Lower lobe of right lung (tissue), 2 donors: ENCODE results near the gene ALDH1B1. TPM values are rescaled to one million over a fixed set of nuclear protein-coding genes. Genes with fewer than 3 reads are reported as not detected.
A peak's percentile ranks its signal among the peaks of the same experiment; 100 is the strongest.

Experiments used
- ATAC-seq, 2 donors: fragments of 200-7000 bp; cut with Tn5 transposase; one replicate each; pipeline ENCODE4 v1.9.1; 2020 to 2022; ENCODE audit warnings: mild to moderate bottlenecking in 2 of 2, moderate library complexity in 2 of 2
- DNase-seq: peaks from one replicate; pipeline ENCODE4 v3.0.0-alpha.2; 2020
- H3K27ac ChIP-seq: fragments of 200-600 bp; one replicate; pipeline ENCODE4 v1.8.0; 2022
- H3K27me3 ChIP-seq: fragments of 200-600 bp; one replicate; pipeline ENCODE4 v1.8.0; 2022; ENCODE audit warnings: low read depth
- H3K36me3 ChIP-seq: fragments of 200-600 bp; one replicate; pipeline ENCODE4 v1.8.0; 2022; ENCODE audit warnings: mild to moderate bottlenecking
- H3K4me1 ChIP-seq: fragments of 200-600 bp; one replicate; pipeline ENCODE4 v1.8.0; 2022
- H3K4me3 ChIP-seq: fragments of 200-600 bp; one replicate; pipeline ENCODE4 v1.8.0; 2022; ENCODE audit warnings: mild to moderate bottlenecking
- H3K9me3 ChIP-seq: fragments of 200-600 bp; one replicate; pipeline ENCODE4 v1.8.0; 2022
- CTCF ChIP-seq: fragments of 200-600 bp; IDR thresholded peaks from one replicate; pipeline ENCODE4 v1.8.0; 2022; ENCODE audit warnings: antibody characterized with exemption, mild to moderate bottlenecking
- intact Hi-C: fragments of 100-400 bp; cut with DNase I; formaldehyde crosslinking; loops from one replicate; pipeline ENCODE4 v1.11.0; 2022
- total RNA-seq: library from RNA; stranded (reverse); fragmentation: NEBNext Ultra II Directional; extraction: Animal tissue kit (Norgen Biotek cat#: 25700); gene quantifications from one replicate; pipeline ENCODE4 v1.2.1, GENCODE V29; 2021
- donor health status: DM: no; HTN: yes; CAD: no; lungs with severe emphysema.

The ALDH1B1 gene
- total RNA-seq, 1 donor from 2014 or later = 10.8 TPM

GRCh38 chr9:38421498-38422211 is 29.2 kb downstream of the ALDH1B1 start:
- H3K27me3 ChIP-seq = peaks cover 40% of the 10 kb centered on the region
- H3K36me3 ChIP-seq = no peaks in the 10 kb centered on the region
- H3K4me1 ChIP-seq = peaks cover 3% of the 10 kb centered on the region
- no peak overlapping the region for H3K4me3 ChIP-seq
- no peak overlapping the region for H3K27ac ChIP-seq
- ATAC-seq (peak; percentile 28 to 67), DNase-seq (no peak)
- intact Hi-C loops = no loop called here
- H3K9me3 ChIP-seq = no peaks in the 10 kb centered on the region
- TF ChIP-seq CTCF = no peak

GRCh38 chr9:38422555-38423260 is 30.2 kb downstream of the ALDH1B1 start:
- no peak for DNase-seq
- H3K4me3 ChIP-seq = no peak overlapping the region
- H3K27ac ChIP-seq = no peak overlapping the region
- H3K36me3 ChIP-seq = no peaks in the 10 kb centered on the region
- peaks cover 40% of the 10 kb centered on the region for H3K27me3 ChIP-seq
- peaks cover 3% of the 10 kb centered on the region for H3K4me1 ChIP-seq
- peak; percentile 71 to 88 for ATAC-seq
- intact Hi-C loops = no loop called here
- H3K9me3 ChIP-seq = no peaks in the 10 kb centered on the region
- TF ChIP-seq CTCF = no peak

GRCh38 chr9:38423273-38423972 is 30.9 kb downstream of the ALDH1B1 start:
- TF ChIP-seq CTCF = no peak
- peaks cover 43% of the 10 kb centered on the region for H3K27me3 ChIP-seq
- no peak overlapping the region for H3K27ac ChIP-seq
- no peak for DNase-seq
- no peaks in the 10 kb centered on the region for H3K36me3 ChIP-seq
- peak overlapping the region; percentile 45 for H3K4me3 ChIP-seq
- ATAC-seq = no peak
- intact Hi-C loops = no loop called here
- H3K4me1 ChIP-seq = peaks cover 3% of the 10 kb centered on the region
- H3K9me3 ChIP-seq = no peaks in the 10 kb centered on the region

GRCh38 chr9:38423973-38424843 is 31.7 kb downstream of the ALDH1B1 start, which contains the start of gene IGFBPL1:
Gene IGFBPL1, minus strand, starts transcription at chr9:38424454. Its CDS starts 30 bp downstream, at chr9:38424424.
- no peak within 1 kb of the TSS for H3K27ac ChIP-seq

More at GRCh38 chr9:38423973-38424843, 31.7 kb downstream of the ALDH1B1 start, which contains the start of gene IGFBPL1:
- Histone ChIP-seq H3K36me3 (no peaks in the 10 kb centered on the region), H3K27me3 (peaks cover 45% of the 10 kb centered on the region), H3K4me3 (peak within 1 kb of the TSS; percentile 45), H3K4me1 (peaks cover 3% of the 10 kb centered on the region), H3K9me3 (no peaks in the 10 kb centered on the region)
- intact Hi-C loops = no loop called here
- TF ChIP-seq CTCF = no peak
- ATAC-seq (peak; percentile 68 to 69), DNase-seq (no peak)
